Neural cell (in vitro differentiated cells): ENCODE measurements around the gene MAGI1. TPM values are rescaled to one million over a fixed set of nuclear protein-coding genes. Genes with fewer than 3 reads are reported as not detected.

ENCODE experiments used
- H2AFZ ChIP-seq: fragments of 200-600, 300-800 bp; sonication (generic), shearing (Covaris generic); 2 replicates; pipeline ENCODE4 v1.6.0; 2014; ENCODE audit warnings: low read depth, mild to moderate bottlenecking, antibody characterized with exemption, low read length, moderate library complexity
- H3F3A ChIP-seq: fragments of 200-600 bp; shearing (Covaris generic); 2 replicates; pipeline ENCODE4 v1.6.1; 2016; ENCODE audit warnings: mild to moderate bottlenecking, moderate library complexity, mixed read lengths, antibody characterized with exemption, low read length; ENCODE audit not compliant: insufficient read depth, poor library complexity, severe bottlenecking
- H3K27ac ChIP-seq: fragments of 200-600, 300-800 bp; sonication (generic), shearing (Covaris generic); 2 replicates; pipeline ENCODE4 v1.5.1; 2014; ENCODE audit warnings: mild to moderate bottlenecking, low read length, moderate library complexity
- H3K27me3 ChIP-seq: fragments of 300-800, 200-600 bp; sonication (generic), shearing (Covaris generic); 2 replicates; pipeline ENCODE4 v1.6.0; 2014; ENCODE audit warnings: mild to moderate bottlenecking, low read depth, low read length, moderate library complexity; ENCODE audit not compliant: insufficient read depth
- H3K36me3 ChIP-seq: fragments of 300-800, 200-600 bp; sonication (generic), shearing (Covaris generic); 2 replicates; pipeline ENCODE4 v1.5.1; 2014; ENCODE audit warnings: mild to moderate bottlenecking, antibody characterized with exemption, low read length, moderate library complexity; ENCODE audit not compliant: insufficient read depth
- H3K4me2 ChIP-seq: fragments of 300-800, 200-600 bp; sonication (generic), shearing (Covaris generic); 2 replicates; pipeline ENCODE4 v1.6.0; 2014; ENCODE audit warnings: mild to moderate bottlenecking, low read length
- H3K4me3 ChIP-seq: fragments of 300-800, 200-600 bp; sonication (generic), shearing (Covaris generic); 2 replicates; pipeline ENCODE4 v1.5.1; 2014; ENCODE audit warnings: mild to moderate bottlenecking, low read length, moderate library complexity
- H3K79me2 ChIP-seq: fragments of 200-600 bp; shearing (Covaris generic); replicated peaks from 2 replicates; pipeline ENCODE4 v1.6.0; 2014; ENCODE audit warnings: mild to moderate bottlenecking, low read length, moderate library complexity; ENCODE audit not compliant: insufficient read depth
- H3K9ac ChIP-seq: fragments of 300-800, 200-600 bp; sonication (generic), shearing (Covaris generic); 2 replicates; pipeline ENCODE4 v1.6.1; 2016; ENCODE audit warnings: mild to moderate bottlenecking, low read length, mixed read lengths
- H3K9me2 ChIP-seq: fragments of 200-600 bp; shearing (Covaris generic); 2 replicates; pipeline ENCODE4 v1.6.1; 2016; ENCODE audit warnings: mild to moderate bottlenecking, low read length, mixed read lengths; ENCODE audit not compliant: insufficient read depth
- H3K9me3 ChIP-seq: fragments of 200-600, 300-800 bp; sonication (generic), shearing (Covaris generic); 2 replicates; pipeline ENCODE4 v1.6.1; 2016; ENCODE audit warnings: mild to moderate bottlenecking, mixed run types, low read length, moderate library complexity, mixed read lengths
- H4K20me1 ChIP-seq: fragments of 200-600 bp; shearing (Covaris generic); 2 replicates; pipeline ENCODE4 v1.6.1; 2016; ENCODE audit warnings: mild to moderate bottlenecking, mixed run types; ENCODE audit not compliant: insufficient read depth
- CTCF ChIP-seq: fragments of 450-650 bp; IDR thresholded peaks from 2 replicates; pipeline ENCODE4 v1.5.1; 2014; ENCODE audit warnings: antibody characterized with exemption, mild to moderate bottlenecking, moderate library complexity; ENCODE audit not compliant: poor library complexity, severe bottlenecking
- EP300 ChIP-seq: fragments of 450-650 bp; conservative IDR thresholded peaks from 2 replicates; pipeline ENCODE4 v1.6.1; 2014; ENCODE audit warnings: antibody characterized with exemption, mild to moderate bottlenecking, moderate library complexity; ENCODE audit not compliant: poor library complexity, severe bottlenecking
- EZH2 ChIP-seq: fragments of 200-600, 300-800 bp; shearing (Covaris generic), sonication (generic); IDR thresholded peaks from 2 replicates; pipeline ENCODE4 v1.6.1; 2014; ENCODE audit warnings: antibody characterized with exemption, low read length, borderline replicate concordance, mild to moderate bottlenecking; ENCODE audit not compliant: insufficient read depth, poor library complexity, severe bottlenecking
- MXI1 ChIP-seq: fragments of 450-650 bp; conservative IDR thresholded peaks from 2 replicates; pipeline ENCODE4 v1.6.1; 2014; ENCODE audit warnings: antibody characterized with exemption, mild to moderate bottlenecking; ENCODE audit not compliant: poor library complexity, severe bottlenecking
- POLR2AphosphoS5 ChIP-seq: IDR thresholded peaks from 2 replicates; pipeline ENCODE4 v1.6.1; 2012
- RAD21 ChIP-seq: fragments of 450-650 bp; conservative IDR thresholded peaks from 2 replicates; pipeline ENCODE4 v1.6.1; 2014; ENCODE audit warnings: antibody characterized with exemption, mild to moderate bottlenecking, moderate library complexity
- REST ChIP-seq: IDR thresholded peaks from 2 replicates; pipeline ENCODE4 v1.6.1; 2012; ENCODE audit warnings: borderline replicate concordance
- SMC3 ChIP-seq: fragments of 450-650 bp; conservative IDR thresholded peaks from 2 replicates; pipeline ENCODE4 v1.6.1; 2014; ENCODE audit warnings: antibody characterized with exemption, mild to moderate bottlenecking, moderate library complexity; ENCODE audit not compliant: poor library complexity
- TAF1 ChIP-seq: IDR thresholded peaks from 2 replicates; pipeline ENCODE4 v1.6.1; 2012; ENCODE audit warnings: low read depth
- polyA plus RNA-seq: library from polyadenylated mRNA; depleted of rRNA; stranded (reverse); fragments of >200 nt; gene quantifications from 2 replicates; pipeline ENCODE4 v1.2.3, GENCODE V29; 2014

MAGI1 gene
- polyA plus RNA-seq, 1 donor from 2014 or later, result 44.7 TPM

GRCh38 chr3:65894679-65895453, 143.9 kb downstream of the MAGI1 start:
- H3K27me3 ChIP-seq, result no peaks in the 10 kb centered on the region
- H3K4me3 ChIP-seq, result no peak overlapping the region
- TF ChIP-seq EZH2 (no peak), POLR2AphosphoS5 (no peak), TAF1 (no peak), EP300 (no peak), SMC3 (no peak), REST (no peak), CTCF (no peak)
- no peaks in the 10 kb centered on the region for H3K9me2 ChIP-seq
- H4K20me1 ChIP-seq, result no peaks in the 10 kb centered on the region
- H3K4me2 ChIP-seq, result no peak overlapping the region
- no peak overlapping the region for H3K9ac ChIP-seq
- H3K9me3 ChIP-seq, result no peaks in the 10 kb centered on the region
- no peaks in the 10 kb centered on the region for H3K79me2 ChIP-seq
- H3K27ac ChIP-seq, result no peak overlapping the region
- H3F3A ChIP-seq, result no peaks in the 10 kb centered on the region
- no peaks in the 10 kb centered on the region for H3K36me3 ChIP-seq
- no peak overlapping the region for H2AFZ ChIP-seq

- no peaks in the 10 kb centered on the region for H3K36me3 ChIP-seq
- no peaks in the 10 kb centered on the region for H3K27me3 ChIP-seq
- no peak overlapping the region for H3K9ac ChIP-seq
- no peaks in the 10 kb centered on the region for H3F3A ChIP-seq
- no peak for TF ChIP-seq RAD21
- no peak for TF ChIP-seq EZH2
- no peak for TF ChIP-seq SMC3
- TF ChIP-seq TAF1, result no peak
- no peak for TF ChIP-seq POLR2AphosphoS5
- TF ChIP-seq REST, result no peak
- no peak for TF ChIP-seq EP300
- no peak for TF ChIP-seq CTCF
- no peak for TF ChIP-seq MXI1
- H3K9me3 ChIP-seq, result no peaks in the 10 kb centered on the region
- no peak overlapping the region for H3K27ac ChIP-seq
- no peak overlapping the region for H2AFZ ChIP-seq
- H3K79me2 ChIP-seq, result no peaks in the 10 kb centered on the region
- H4K20me1 ChIP-seq, result no peaks in the 10 kb centered on the region
- H3K9me2 ChIP-seq, result no peaks in the 10 kb centered on the region
- H3K4me2 ChIP-seq, result no peak overlapping the region
- H3K4me3 ChIP-seq, result no peak overlapping the region
These were observed 144.6 kb downstream of the MAGI1 start for GRCh38 chr3:65894126-65894525.
